HG02678 (cell line): ENCODE results near the gene GFI1B.
"Not testable (repeated sequence)": the region's sequence is repeated elsewhere in the genome, so short reads cannot be mapped to it uniquely, and the experiment has no call there.

Source experiments
- ATAC-seq: cut with Tn5 transposase; IDR thresholded peaks from one replicate; pipeline ENCODE4 v1.9.1; 2021; ENCODE audit warnings: mild to moderate bottlenecking, moderate library complexity; ENCODE audit not compliant: unreplicated experiment

GFI1B gene

GRCh38 chr9:132990781-132991180 lies 12.3 kb downstream of the GFI1B start:
- ATAC-seq, result no peak

- no peak for ATAC-seq
Measured at GRCh38 chr9:132991351-132992300, 13.1 kb downstream of the GFI1B start.

- ATAC-seq, result no peak
Measured at GRCh38 chr9:132993511-132993939, 15.0 kb downstream of the GFI1B start.

GRCh38 chr9:132994410-132995120 lies 16.1 kb downstream of the GFI1B start:
- peak; percentile 72 for ATAC-seq

- no peak for ATAC-seq
Measured at GRCh38 chr9:132995121-132995420, 16.6 kb downstream of the GFI1B start.

- no peak for ATAC-seq
Measured at GRCh38 chr9:132995879-132996278, 17.4 kb downstream of the GFI1B start.

- no peak for ATAC-seq
Measured at GRCh38 chr9:132996526-132996925, 18.0 kb downstream of the GFI1B start.

- no peak for ATAC-seq
Measured at GRCh38 chr9:132997591-132997990, 19.1 kb downstream of the GFI1B start.

- not testable (repeated sequence) for ATAC-seq
Measured at GRCh38 chr9:132998221-132998620, 19.7 kb downstream of the GFI1B start.

- no peak for ATAC-seq
Measured at GRCh38 chr9:132998831-132999635, 20.5 kb downstream of the GFI1B start.

GRCh38 chr9:133002147-133003070 lies 23.9 kb downstream of the GFI1B start:
- ATAC-seq, result no peak

GRCh38 chr9:133003071-133003461 lies 24.6 kb downstream of the GFI1B start:
- ATAC-seq, result no peak

GRCh38 chr9:133003671-133004090 lies 25.2 kb downstream of the GFI1B start:
- no peak for ATAC-seq

GRCh38 chr9:133004091-133004998 lies 25.9 kb downstream of the GFI1B start:
- no peak for ATAC-seq

- no peak for ATAC-seq
Measured at GRCh38 chr9:133004999-133005760, 26.7 kb downstream of the GFI1B start.

- ATAC-seq, result no peak
Measured at GRCh38 chr9:133005957-133006356, 27.5 kb downstream of the GFI1B start.

- ATAC-seq, result no peak
Measured at GRCh38 chr9:133006731-133007352, 28.3 kb downstream of the GFI1B start.

GRCh38 chr9:133008406-133008805 lies 29.9 kb downstream of the GFI1B start:
- ATAC-seq, result no peak
